Measurements from ENCODE around the gene WNT9A. TPM values are rescaled to one million over a fixed set of nuclear protein-coding genes. Genes with fewer than 3 reads are reported as not detected.

WNT9A gene
- total RNA-seq, 1 experiment from 2014 or later, result 3.7 TPM

Other genes starting within 250 kb of the WNT9A start
- gene JMJD4, start 212.6 kb downstream of the WNT9A start, total RNA-seq (2014; rRNA removed; shearing (Covaris generic)), result 25.0 and 28.8 TPM in 2 replicates
- 43.3 and 51.2 TPM in 2 replicates for gene SNAP47, start 212.5 kb downstream of the WNT9A start, total RNA-seq (2014; rRNA removed; shearing (Covaris generic))
- not detected in 2 replicates for gene PRSS38, start 132.3 kb downstream of the WNT9A start, total RNA-seq (2014; rRNA removed; shearing (Covaris generic))
- not detected in 2 replicates for gene WNT3A, start 59.1 kb upstream of the WNT9A start, total RNA-seq (2014; rRNA removed; shearing (Covaris generic))
- 161 and 212 TPM in 2 replicates for gene ARF1, start 134.8 kb upstream of the WNT9A start, total RNA-seq (2014; rRNA removed; shearing (Covaris generic))
- 18.7 and 49.2 TPM in 2 replicates for gene C1orf35, start 155.4 kb upstream of the WNT9A start, total RNA-seq (2014; rRNA removed; shearing (Covaris generic))
- gene MRPL55, start 161.4 kb upstream of the WNT9A start, total RNA-seq (2014; rRNA removed; shearing (Covaris generic)), result 93.4 and 101 TPM in 2 replicates
- gene GUK1, start 192.3 kb upstream of the WNT9A start, total RNA-seq (2014; rRNA removed; shearing (Covaris generic)), result 307 and 334 TPM in 2 replicates
- 2.0 and 2.3 TPM in 2 replicates for gene GJC2, start 202.0 kb upstream of the WNT9A start, total RNA-seq (2014; rRNA removed; shearing (Covaris generic))
- 2.3 and 4.3 TPM in 2 replicates for gene IBA57, start 217.9 kb upstream of the WNT9A start, total RNA-seq (2014; rRNA removed; shearing (Covaris generic))

Measured in SJSA1 (cell line).